IPS-20b (cell line): ENCODE data around the gene WDR11.
"Not testable (repeated sequence)": the region's sequence is repeated elsewhere in the genome, so short reads cannot be mapped to it uniquely, and the experiment has no call there.

ENCODE experiments used
- H3K27ac ChIP-seq: one replicate; pipeline ENCODE4 v1.5.1; 2013; ENCODE audit warnings: low read length
- H3K27me3 ChIP-seq: 2 replicates; pipeline ENCODE4 v1.6.1; 2013; ENCODE audit warnings: mild to moderate bottlenecking, low read length, inconsistent platforms; ENCODE audit not compliant: insufficient read depth
- H3K36me3 ChIP-seq: 2 replicates; pipeline ENCODE4 v1.6.1; 2013; ENCODE audit warnings: low read depth, mild to moderate bottlenecking, inconsistent platforms, low read length, moderate library complexity; ENCODE audit not compliant: insufficient read depth
- H3K4me1 ChIP-seq: 2 replicates; pipeline ENCODE4 v1.6.1; 2013; ENCODE audit warnings: mild to moderate bottlenecking, control low read depth, inconsistent platforms, low read length, moderate library complexity; ENCODE audit not compliant: insufficient read depth
- H3K4me3 ChIP-seq: 2 replicates; pipeline ENCODE4 v1.5.1; 2013; ENCODE audit warnings: mild to moderate bottlenecking, low read length, inconsistent platforms
- H3K9ac ChIP-seq: 2 replicates; pipeline ENCODE4 v1.6.1; 2013; ENCODE audit warnings: low read depth, mild to moderate bottlenecking, inconsistent platforms, low read length, moderate library complexity
- H3K9me3 ChIP-seq: 2 replicates; pipeline ENCODE4 v1.6.1; 2013; ENCODE audit warnings: mild to moderate bottlenecking, low read depth, low read length, inconsistent platforms; ENCODE audit not compliant: insufficient read depth

WDR11 gene

GRCh38 chr10:120861178-120861855 is 10.2 kb downstream of the WDR11 start:
- no peaks in the 10 kb centered on the region for H3K4me1 ChIP-seq
- H3K9ac ChIP-seq, result no peak overlapping the region
- H3K4me3 ChIP-seq, result no peak overlapping the region
- peaks cover 64% of the 10 kb centered on the region for H3K36me3 ChIP-seq
- H3K9me3 ChIP-seq, result no peaks in the 10 kb centered on the region
- no peak overlapping the region for H3K27ac ChIP-seq
- H3K27me3 ChIP-seq, result no peaks in the 10 kb centered on the region

GRCh38 chr10:120873741-120874140 is 22.6 kb downstream of the WDR11 start:
- Histone ChIP-seq H3K27me3 (no peaks in the 10 kb centered on the region), H3K4me3 (no peak overlapping the region), H3K36me3 (peaks cover 65% of the 10 kb centered on the region), H3K9ac (no peak overlapping the region), H3K4me1 (no peaks in the 10 kb centered on the region), H3K27ac (no peak overlapping the region), H3K9me3 (no peaks in the 10 kb centered on the region)

- no peaks in the 10 kb centered on the region for H3K27me3 ChIP-seq
- H3K9me3 ChIP-seq, result no peaks in the 10 kb centered on the region
- H3K27ac ChIP-seq, result no peak overlapping the region
- H3K4me3 ChIP-seq, result no peak overlapping the region
- no peaks in the 10 kb centered on the region for H3K4me1 ChIP-seq
- no peak overlapping the region for H3K9ac ChIP-seq
- H3K36me3 ChIP-seq, result peaks cover 60% of the 10 kb centered on the region
Measured at GRCh38 chr10:120883071-120883470, 31.9 kb downstream of the WDR11 start.

- Histone ChIP-seq H3K27me3 (no peaks in the 10 kb centered on the region), H3K9ac (no peak overlapping the region), H3K27ac (no peak overlapping the region), H3K4me1 (no peaks in the 10 kb centered on the region), H3K4me3 (no peak overlapping the region), H3K36me3 (peaks cover 68% of the 10 kb centered on the region), H3K9me3 (no peaks in the 10 kb centered on the region)
Measured at GRCh38 chr10:120887482-120887881, 36.3 kb downstream of the WDR11 start.

GRCh38 chr10:120891365-120891764 is 40.2 kb downstream of the WDR11 start:
- H3K27ac ChIP-seq, result no peak overlapping the region
- peaks cover 64% of the 10 kb centered on the region for H3K36me3 ChIP-seq
- H3K4me1 ChIP-seq, result no peaks in the 10 kb centered on the region
- no peaks in the 10 kb centered on the region for H3K9me3 ChIP-seq
- H3K4me3 ChIP-seq, result no peak overlapping the region
- no peak overlapping the region for H3K9ac ChIP-seq
- H3K27me3 ChIP-seq, result no peaks in the 10 kb centered on the region

- no peaks in the 10 kb centered on the region for H3K9me3 ChIP-seq
- H3K36me3 ChIP-seq, result peaks cover 42% of the 10 kb centered on the region
- H3K9ac ChIP-seq, result no peak overlapping the region
- no peaks in the 10 kb centered on the region for H3K4me1 ChIP-seq
- no peak overlapping the region for H3K4me3 ChIP-seq
- no peaks in the 10 kb centered on the region for H3K27me3 ChIP-seq
- H3K27ac ChIP-seq, result no peak overlapping the region
Measured at GRCh38 chr10:120894556-120894955, 43.4 kb downstream of the WDR11 start.

GRCh38 chr10:120897343-120897742 is 46.2 kb downstream of the WDR11 start:
- peaks cover 44% of the 10 kb centered on the region for H3K36me3 ChIP-seq
- no peak overlapping the region for H3K9ac ChIP-seq
- no peak overlapping the region for H3K27ac ChIP-seq
- H3K9me3 ChIP-seq, result no peaks in the 10 kb centered on the region
- no peak overlapping the region for H3K4me3 ChIP-seq
- H3K4me1 ChIP-seq, result no peaks in the 10 kb centered on the region
- H3K27me3 ChIP-seq, result no peaks in the 10 kb centered on the region

GRCh38 chr10:120905268-120905667 is 54.1 kb downstream of the WDR11 start:
- Histone ChIP-seq H3K27me3 (no peaks in the 10 kb centered on the region), H3K27ac (no peak overlapping the region), H3K36me3 (peaks cover 95% of the 10 kb centered on the region), H3K4me3 (no peak overlapping the region), H3K9me3 (peaks cover 14% of the 10 kb centered on the region), H3K9ac (no peak overlapping the region), H3K4me1 (no peaks in the 10 kb centered on the region)

- Histone ChIP-seq H3K4me3 (no peak overlapping the region), H3K9me3 (peaks cover 15% of the 10 kb centered on the region), H3K27me3 (no peaks in the 10 kb centered on the region)
Measured at GRCh38 chr10:120917521-120918250, 66.5 kb downstream of the WDR11 start.

GRCh38 chr10:120923886-120924285 is 72.7 kb downstream of the WDR11 start:
- not testable (repeated sequence) for H3K4me1 ChIP-seq, H3K27me3 ChIP-seq, H3K9me3 ChIP-seq, H3K27ac ChIP-seq, H3K36me3 ChIP-seq, H3K4me3 ChIP-seq, H3K9ac ChIP-seq

More at GRCh38 chr10:120917521-120918250, 66.5 kb downstream of the WDR11 start:
- no peak overlapping the region for H3K9ac ChIP-seq
- H3K4me1 ChIP-seq, result no peaks in the 10 kb centered on the region
- no peak overlapping the region for H3K27ac ChIP-seq
- no peaks in the 10 kb centered on the region for H3K36me3 ChIP-seq

GRCh38 chr10:120926611-120927010 is 75.4 kb downstream of the WDR11 start:
- Histone ChIP-seq H3K9me3 (no peaks in the 10 kb centered on the region), H3K4me1 (no peaks in the 10 kb centered on the region), H3K9ac (no peak overlapping the region), H3K27ac (no peak overlapping the region), H3K27me3 (no peaks in the 10 kb centered on the region), H3K36me3 (no peaks in the 10 kb centered on the region), H3K4me3 (no peak overlapping the region)

- Histone ChIP-seq H3K36me3 (no peaks in the 10 kb centered on the region), H3K9ac (no peak overlapping the region)
Measured at GRCh38 chr10:120927352-120927751, 76.2 kb downstream of the WDR11 start.

More at GRCh38 chr10:120927352-120927751, 76.2 kb downstream of the WDR11 start:
- Histone ChIP-seq H3K4me3 (no peak overlapping the region), H3K9me3 (no peaks in the 10 kb centered on the region), H3K27me3 (no peaks in the 10 kb centered on the region), H3K27ac (no peak overlapping the region), H3K4me1 (no peaks in the 10 kb centered on the region)
